HG02885 (cell line): ENCODE measurements around the gene ARL11.
"Not testable (repeated sequence)": the region's sequence is repeated elsewhere in the genome, so short reads cannot be mapped to it uniquely, and the experiment has no call there.

Source experiments
- ATAC-seq: cut with Tn5 transposase; IDR thresholded peaks from one replicate; pipeline ENCODE4 v1.9.1; 2021; ENCODE audit warnings: mild to moderate bottlenecking; ENCODE audit not compliant: unreplicated experiment, poor library complexity

ARL11 gene

GRCh38 chr13:49627831-49628652, at the start of gene ARL11:
Gene ARL11, plus strand, starts transcription at chr13:49628507. Its CDS starts 1,941 bp downstream, at chr13:49630448.
- ATAC-seq = peak; percentile 97

GRCh38 chr13:49579501-49579900, 48.8 kb upstream of the ARL11 start:
- ATAC-seq = no peak

- ATAC-seq = no peak
Observed at GRCh38 chr13:49580980-49581680, 47.2 kb upstream of the ARL11 start.

GRCh38 chr13:49584771-49585182, 43.5 kb upstream of the ARL11 start:
- peak; percentile 13 for ATAC-seq

GRCh38 chr13:49585220-49586157, 42.8 kb upstream of the ARL11 start, which contains the start of gene RCBTB1:
Gene RCBTB1, minus strand, starts transcription at chr13:49585558. Its CDS starts 18,279 bp downstream, at chr13:49567279.
- ATAC-seq = peak; percentile 93

GRCh38 chr13:49586717-49587116, 41.6 kb upstream of the ARL11 start:
- no peak for ATAC-seq

- ATAC-seq = no peak
Observed at GRCh38 chr13:49587311-49587847, 40.9 kb upstream of the ARL11 start.

- not testable (repeated sequence) for ATAC-seq
Observed at GRCh38 chr13:49590714-49591113, 37.6 kb upstream of the ARL11 start.

- ATAC-seq = not testable (repeated sequence)
Observed at GRCh38 chr13:49593876-49594275, 34.4 kb upstream of the ARL11 start.

- no peak for ATAC-seq
Observed at GRCh38 chr13:49594576-49594975, 33.7 kb upstream of the ARL11 start.

GRCh38 chr13:49596221-49596620, 32.1 kb upstream of the ARL11 start:
- ATAC-seq = no peak

- ATAC-seq = no peak
Observed at GRCh38 chr13:49597043-49597641, 31.2 kb upstream of the ARL11 start.

GRCh38 chr13:49602005-49602404, 26.3 kb upstream of the ARL11 start:
- ATAC-seq = no peak

GRCh38 chr13:49602615-49603014, 25.7 kb upstream of the ARL11 start:
- not testable (repeated sequence) for ATAC-seq

GRCh38 chr13:49604570-49604969, 23.7 kb upstream of the ARL11 start:
- ATAC-seq = no peak

- peak; percentile 94 for ATAC-seq
Observed at GRCh38 chr13:49606747-49607648, 21.3 kb upstream of the ARL11 start.

- ATAC-seq = no peak
Observed at GRCh38 chr13:49607761-49608160, 20.5 kb upstream of the ARL11 start.

- ATAC-seq = peak; percentile 45
Observed at GRCh38 chr13:49608651-49609331, 19.5 kb upstream of the ARL11 start.
